HG03457 (cell line): ENCODE results near the gene CACNA1D.
"Not testable (repeated sequence)": the region's sequence is repeated elsewhere in the genome, so short reads cannot be mapped to it uniquely, and the experiment has no call there.

ENCODE experiments used
- ATAC-seq: cut with Tn5 transposase; IDR thresholded peaks from one replicate; pipeline ENCODE4 v1.9.1; 2021; ENCODE audit warnings: moderate number of reproducible peaks; ENCODE audit not compliant: unreplicated experiment

Gene CACNA1D

DNA sequence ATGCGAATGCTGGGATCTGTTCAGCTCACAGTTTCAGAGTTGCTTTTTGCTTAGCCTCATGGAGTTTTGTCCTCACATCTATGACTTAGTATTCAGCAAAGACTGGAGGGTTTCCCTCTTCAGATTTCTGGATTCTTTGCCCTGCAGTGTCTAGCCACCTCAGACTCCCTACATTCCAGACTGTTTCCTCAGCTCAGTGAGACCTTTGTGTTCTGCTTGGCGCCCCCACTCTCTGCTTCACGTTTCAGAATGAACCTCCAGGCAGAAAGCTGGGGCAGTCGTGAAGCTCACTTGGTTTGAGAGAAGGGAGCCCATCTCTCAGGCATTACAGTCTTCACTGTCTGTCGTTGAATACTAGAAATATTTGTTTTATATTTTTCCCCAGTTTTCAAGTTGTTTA lies 118.1 kb downstream of the CACNA1D start:
- no peak for ATAC-seq

GRCh38 chr3:53613125-53613524 lies 118.7 kb downstream of the CACNA1D start:
- no peak for ATAC-seq

- ATAC-seq = no peak
These were observed 119.9 kb downstream of the CACNA1D start for GRCh38 chr3:53614307-53614706.

DNA sequence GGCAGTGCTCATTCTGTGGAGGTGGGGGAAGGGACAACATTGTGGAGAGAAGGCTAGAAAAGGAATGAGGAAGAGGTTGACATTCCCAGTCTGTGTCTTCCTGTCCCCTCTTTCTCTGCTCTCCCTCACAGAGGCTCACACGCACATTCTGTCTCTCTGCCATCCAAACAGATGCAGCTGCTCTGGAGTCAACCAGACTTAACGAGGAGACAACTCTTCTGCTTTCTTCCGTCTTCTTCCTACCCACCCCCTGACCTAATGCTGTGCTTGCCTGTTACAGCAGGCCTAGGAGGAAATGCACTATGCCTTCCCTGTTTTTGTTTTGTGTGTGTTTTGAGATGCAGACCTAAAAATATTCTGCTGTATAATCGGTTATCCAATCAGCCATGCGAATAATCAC lies 121.9 kb downstream of the CACNA1D start:
- ATAC-seq = no peak

GRCh38 chr3:53616971-53617892 lies 122.8 kb downstream of the CACNA1D start:
- ATAC-seq = no peak

DNA sequence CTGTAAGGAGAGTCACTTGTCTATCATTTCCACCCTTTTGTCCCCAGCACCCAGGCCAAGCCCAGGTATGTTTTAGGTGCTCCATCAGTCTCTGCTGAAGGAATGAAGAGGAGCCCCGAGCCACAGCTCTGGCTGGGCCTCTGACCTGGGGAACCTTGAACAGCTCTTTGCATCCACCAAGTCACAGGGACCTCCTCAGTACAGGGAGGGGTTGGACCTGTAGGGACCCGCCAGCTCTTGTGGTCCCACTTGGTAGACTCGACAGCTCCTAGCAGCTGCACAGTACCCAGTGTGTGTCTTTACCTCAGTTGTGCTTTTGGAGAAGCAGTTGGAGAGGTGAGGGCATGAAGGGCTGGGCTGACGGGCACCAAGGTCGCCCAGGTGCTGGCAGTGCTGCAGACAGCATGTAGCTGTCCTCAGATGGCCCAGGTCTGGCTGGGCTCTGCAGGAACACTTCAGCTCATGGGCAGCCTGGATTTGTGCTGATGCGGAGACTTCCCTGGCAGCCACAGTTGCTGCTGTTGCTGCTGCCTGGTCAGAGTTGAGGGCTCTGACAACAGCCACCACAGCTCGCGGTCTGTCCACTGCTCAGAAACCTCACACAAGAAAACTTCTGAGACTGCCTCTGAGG lies 123.6 kb downstream of the CACNA1D start:
- no peak for ATAC-seq

- ATAC-seq = no peak
These were observed 124.1 kb downstream of the CACNA1D start for GRCh38 chr3:53618524-53618906.

DNA sequence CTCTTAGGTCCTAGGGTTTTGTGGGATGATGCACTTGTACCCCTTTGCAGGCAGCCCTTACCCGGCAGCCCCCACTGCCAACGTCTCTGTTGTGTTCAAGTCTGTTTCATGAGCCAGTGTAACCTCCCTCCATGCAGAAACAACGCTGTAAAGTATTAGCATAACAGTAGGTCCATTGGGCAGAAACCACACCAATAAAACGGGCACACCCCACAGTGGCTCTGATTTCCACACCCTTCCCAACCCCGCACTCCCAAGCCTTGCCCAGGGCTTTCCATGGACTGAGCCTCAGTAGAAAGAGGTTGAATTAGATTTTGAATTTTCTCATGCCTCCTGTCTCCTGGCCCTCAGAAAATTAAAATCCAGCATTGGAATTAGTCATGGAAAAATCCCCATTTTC lies 124.5 kb downstream of the CACNA1D start:
- ATAC-seq = no peak

- ATAC-seq = no peak
These were observed 129.8 kb downstream of the CACNA1D start for GRCh38 chr3:53624061-53624857.

GRCh38 chr3:53626876-53627275 lies 132.5 kb downstream of the CACNA1D start:
- ATAC-seq = no peak

GRCh38 chr3:53628536-53629401 lies 134.4 kb downstream of the CACNA1D start:
- no peak for ATAC-seq

GRCh38 chr3:53629402-53629723 lies 135.0 kb downstream of the CACNA1D start:
- ATAC-seq = no peak

- no peak for ATAC-seq
These were observed 136.1 kb downstream of the CACNA1D start for GRCh38 chr3:53630547-53630946.

GRCh38 chr3:53633197-53633787 lies 138.9 kb downstream of the CACNA1D start:
- ATAC-seq = no peak

GRCh38 chr3:53635041-53635440 lies 140.6 kb downstream of the CACNA1D start:
- no peak for ATAC-seq

DNA sequence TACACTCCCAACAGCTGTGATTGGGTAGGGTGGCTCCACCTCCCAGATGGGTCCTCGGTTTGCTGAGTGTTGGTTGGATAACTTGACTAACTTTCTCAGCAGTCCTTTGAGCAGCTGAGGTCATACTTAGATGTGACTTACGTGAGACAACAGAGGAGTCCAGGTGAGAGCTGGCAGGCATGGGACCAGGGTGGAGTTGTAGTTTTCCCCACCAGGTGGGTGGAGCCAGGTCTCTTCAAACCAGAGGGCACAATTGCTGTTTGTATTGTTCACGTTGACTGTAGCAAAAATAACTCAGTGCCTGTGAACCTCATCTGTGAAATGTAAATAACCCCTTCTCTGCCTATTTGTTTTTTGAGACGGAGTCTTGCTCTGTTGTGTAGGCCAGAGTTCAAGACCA lies 144.4 kb downstream of the CACNA1D start:
- not testable (repeated sequence) for ATAC-seq

GRCh38 chr3:53641397-53641796 lies 147.0 kb downstream of the CACNA1D start:
- ATAC-seq = no peak

- no peak for ATAC-seq
These were observed 147.8 kb downstream of the CACNA1D start for GRCh38 chr3:53642211-53642610.

GRCh38 chr3:53643757-53644156 lies 149.3 kb downstream of the CACNA1D start:
- no peak for ATAC-seq

DNA sequence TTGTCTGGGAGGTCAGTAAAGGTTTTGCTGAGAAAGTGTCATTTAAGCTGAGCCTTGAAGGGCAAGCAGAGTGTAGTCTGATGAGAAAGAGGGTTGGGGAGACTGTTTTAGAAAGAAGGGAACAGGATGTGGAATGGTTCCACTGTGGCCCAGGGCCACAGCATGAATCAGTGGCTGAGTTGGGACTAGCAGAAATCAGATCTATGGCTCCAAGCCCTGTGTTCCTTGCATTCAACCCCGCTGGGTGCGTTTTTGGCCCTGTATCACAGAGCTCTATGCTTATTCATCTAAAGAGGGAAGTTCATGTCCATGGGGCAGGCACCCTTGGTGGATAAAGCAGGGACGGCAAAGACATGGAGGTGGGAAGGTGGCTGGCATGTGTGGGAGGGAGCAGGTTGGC lies 151.3 kb downstream of the CACNA1D start:
- no peak for ATAC-seq
